ENCODE data around the gene LNX2.

The LNX2 gene

DNA sequence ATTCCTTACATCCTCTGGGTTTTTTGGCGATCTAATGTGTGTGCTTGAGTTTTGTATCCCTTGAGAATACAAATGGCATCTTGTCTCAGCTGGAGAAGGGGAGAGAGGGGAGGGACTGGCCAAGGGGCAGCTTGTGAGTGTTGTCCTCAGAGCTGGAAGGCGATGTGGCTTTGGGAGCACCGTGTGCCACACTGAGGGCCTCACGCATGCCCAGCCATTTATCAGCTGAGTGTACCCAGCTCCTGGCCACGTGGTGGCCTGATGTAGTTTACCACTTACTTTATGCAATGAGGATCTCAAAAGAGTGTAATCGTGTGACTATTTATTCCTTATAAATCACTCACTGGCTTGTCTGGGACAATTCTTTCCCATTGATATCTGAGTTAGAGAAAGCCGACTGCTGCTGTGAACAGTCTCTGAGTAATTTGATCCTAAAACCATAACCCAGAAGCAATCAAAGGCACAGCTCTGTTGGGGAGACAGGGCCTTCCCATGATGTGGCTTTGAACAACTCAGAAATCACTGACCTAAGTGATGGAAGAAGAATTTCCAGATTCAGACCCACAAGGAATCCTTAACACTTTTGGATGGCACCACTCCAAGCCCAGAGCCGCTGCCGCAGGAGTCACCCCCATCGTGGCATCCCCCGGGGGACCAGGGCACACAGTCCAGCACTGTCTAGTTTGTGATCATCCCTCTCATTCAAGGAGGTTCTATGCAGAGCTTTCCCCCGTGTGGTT is 116.0 kb downstream of the LNX2 start:
- DNase-seq (ENCODE audit: low spot score): no peak

GRCh38 chr13:27500806-27501534 is 119.4 kb downstream of the LNX2 start:
- no peak for DNase-seq (ENCODE audit: low spot score)

- DNase-seq (ENCODE audit: low spot score): no peak
Measured at GRCh38 chr13:27497563-27498230, 122.6 kb downstream of the LNX2 start.

GRCh38 chr13:27496536-27497273 is 123.6 kb downstream of the LNX2 start:
- DNase-seq (ENCODE audit: low spot score): no peak

- DNase-seq (ENCODE audit: low spot score): no peak
Measured at GRCh38 chr13:27496006-27496405, 124.3 kb downstream of the LNX2 start.

Data from RKO (cell line).